ENCODE measurements around the gene PPP1R9B.

PPP1R9B gene

DNA sequence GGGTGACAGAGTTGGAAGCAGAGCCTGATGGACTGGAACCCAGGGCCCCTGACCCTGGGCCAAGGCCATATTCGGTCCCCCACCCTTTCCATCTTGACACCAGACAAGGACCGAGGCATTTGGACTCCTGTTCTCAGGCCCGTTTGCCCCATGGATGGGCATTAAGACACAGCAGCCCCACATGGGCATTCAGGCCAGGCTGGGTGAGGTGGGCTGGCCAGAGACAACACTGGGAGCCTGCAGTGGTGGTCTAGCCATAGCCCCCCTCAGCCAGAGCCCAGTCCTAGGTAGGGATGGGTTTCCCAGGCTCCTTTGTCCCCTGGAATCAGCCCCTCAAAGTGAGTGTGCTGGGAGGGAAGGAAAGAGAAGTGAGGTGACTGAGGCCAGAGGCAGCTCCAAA is 53.7 kb downstream of the PPP1R9B start:
- H4K20me1 ChIP-seq (ENCODE audit: insufficient read depth, low read length) = no peaks in the 10 kb centered on the region
- peak overlapping the region; percentile 77 for H3K4me2 ChIP-seq (ENCODE audit: insufficient read depth, low read length)
- H3K4me3 ChIP-seq (ENCODE audit: low read depth in 1 of 2, low read length in 2 of 2) = no peak overlapping the region
- ATAC-seq (ENCODE audit: insufficient read depth, low read depth) (no peak), DNase-seq (no peak)
- no peak overlapping the region for H3K27ac ChIP-seq (ENCODE audit: low read length)
- H3K9me3 ChIP-seq (ENCODE audit: insufficient read depth, low read length, severe bottlenecking) = no peaks in the 10 kb centered on the region
- peak overlapping the region; percentile 62; the same call in 1 of the 2 replicates for H3K9ac ChIP-seq (ENCODE audit: low read depth, low read length)
- no peak overlapping the region for H2AFZ ChIP-seq (ENCODE audit: low read depth, low read length)
- no peak for TF ChIP-seq EZH2 (IDR thresholded peaks at IDR 0.05; ENCODE audit: borderline replicate concordance, low read depth, low read length, severe bottlenecking)
- TF ChIP-seq CTCF (IDR thresholded peaks at IDR 0.05; ENCODE audit: borderline replicate concordance, extremely low read depth, low read length, poor library complexity, severe bottlenecking) = no peak
- no peaks in the 10 kb centered on the region for H3K27me3 ChIP-seq (ENCODE audit: insufficient read depth, low read length, poor library complexity)
- H3K4me1 ChIP-seq (ENCODE audit: insufficient read depth, low read length) = peaks cover 26% of the 10 kb centered on the region
- H3K36me3 ChIP-seq (ENCODE audit: insufficient read depth, low read length) = no peaks in the 10 kb centered on the region
- no peaks in the 10 kb centered on the region for H3K79me2 ChIP-seq (ENCODE audit: insufficient read depth, low read length)

GRCh38 chr17:50096092-50096491 is 54.4 kb downstream of the PPP1R9B start:
- Histone ChIP-seq H3K4me2 (ENCODE audit: insufficient read depth, low read length) (peak overlapping the region; percentile 77), H2AFZ (ENCODE audit: low read depth, low read length) (no peak overlapping the region), H3K9ac (ENCODE audit: low read depth, low read length) (peak overlapping the region; percentile 62), H3K27me3 (ENCODE audit: insufficient read depth, low read length, poor library complexity) (no peaks in the 10 kb centered on the region), H3K36me3 (ENCODE audit: insufficient read depth, low read length) (no peaks in the 10 kb centered on the region), H3K9me3 (ENCODE audit: insufficient read depth, low read length, severe bottlenecking) (no peaks in the 10 kb centered on the region), H3K4me1 (ENCODE audit: insufficient read depth, low read length) (peaks cover 26% of the 10 kb centered on the region), H3K4me3 (ENCODE audit: low read depth in 1 of 2, low read length in 2 of 2) (peak overlapping the region; percentile 58 to 66; a peak in 3 of 4 replicates), H3K27ac (ENCODE audit: low read length) (no peak overlapping the region; the same call in 1 of the 2 replicates), H4K20me1 (ENCODE audit: insufficient read depth, low read length) (0 out of 2 replicates have a peak, but pooled peaks cover under 1% of the 10 kb centered on the region), H3K79me2 (ENCODE audit: insufficient read depth, low read length) (no peaks in the 10 kb centered on the region)
- DNase-seq (no peak), ATAC-seq (ENCODE audit: insufficient read depth, low read depth) (no peak)
- TF ChIP-seq CTCF (IDR thresholded peaks at IDR 0.05; ENCODE audit: borderline replicate concordance, extremely low read depth, low read length, poor library complexity, severe bottlenecking) (no peak), EZH2 (IDR thresholded peaks at IDR 0.05; ENCODE audit: borderline replicate concordance, low read depth, low read length, severe bottlenecking) (no peak)

DNA sequence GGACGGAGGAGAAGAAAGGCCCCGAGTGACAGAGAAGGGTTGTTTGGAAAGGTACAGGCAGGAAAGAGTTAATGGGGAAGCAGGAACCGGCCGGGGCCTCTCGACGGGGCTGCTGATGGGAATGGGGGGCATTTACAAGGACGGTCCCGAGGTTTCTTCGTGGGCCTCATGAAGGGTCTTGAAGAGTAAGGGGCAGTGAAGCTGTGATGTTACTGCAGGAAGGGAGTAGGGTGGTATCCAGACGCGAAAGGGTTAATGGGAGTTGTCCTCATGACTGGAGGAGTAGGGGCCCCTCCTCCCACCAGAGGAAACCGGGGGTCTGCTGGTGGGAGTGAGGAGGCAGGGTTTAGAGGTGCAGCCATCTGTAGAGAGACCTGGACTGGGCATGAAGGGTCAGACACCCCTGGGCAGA is 54.8 kb downstream of the PPP1R9B start:
- 0 out of 2 replicates have a peak, but pooled peaks cover 2% of the 10 kb centered on the region for H4K20me1 ChIP-seq (ENCODE audit: insufficient read depth, low read length)
- H3K4me1 ChIP-seq (ENCODE audit: insufficient read depth, low read length) = peaks cover 26% of the 10 kb centered on the region
- H3K4me2 ChIP-seq (ENCODE audit: insufficient read depth, low read length) = peak overlapping the region; percentile 77
- no peaks in the 10 kb centered on the region for H3K9me3 ChIP-seq (ENCODE audit: insufficient read depth, low read length, severe bottlenecking)
- H2AFZ ChIP-seq (ENCODE audit: low read depth, low read length) = peak overlapping the region; percentile 82
- TF ChIP-seq CTCF (IDR thresholded peaks at IDR 0.05; ENCODE audit: borderline replicate concordance, extremely low read depth, low read length, poor library complexity, severe bottlenecking) = no peak
- TF ChIP-seq EZH2 (IDR thresholded peaks at IDR 0.05; ENCODE audit: borderline replicate concordance, low read depth, low read length, severe bottlenecking) = no peak
- H3K27me3 ChIP-seq (ENCODE audit: insufficient read depth, low read length, poor library complexity) = no peaks in the 10 kb centered on the region
- no peaks in the 10 kb centered on the region for H3K79me2 ChIP-seq (ENCODE audit: insufficient read depth, low read length)
- H3K9ac ChIP-seq (ENCODE audit: low read depth, low read length) = peak overlapping the region; percentile 62
- no peaks in the 10 kb centered on the region for H3K36me3 ChIP-seq (ENCODE audit: insufficient read depth, low read length)
- peak overlapping the region; percentile 57 for H3K27ac ChIP-seq (ENCODE audit: low read length)
- ATAC-seq (ENCODE audit: insufficient read depth, low read depth) (no peak), DNase-seq (peak; percentile 15)
- peak overlapping the region; percentile 58 to 66 for H3K4me3 ChIP-seq (ENCODE audit: low read depth in 1 of 2, low read length in 2 of 2)
